Panc1 (cell line): ENCODE results near the gene KLHDC8A. TPM values are rescaled to one million over a fixed set of nuclear protein-coding genes. Genes with fewer than 3 reads are reported as not detected.

Experiments used
- ATAC-seq: fragments of 200-7000 bp; cut with Tn5 transposase; 2 replicates; pipeline ENCODE4 v1.9.1; 2020; ENCODE audit warnings: mild to moderate bottlenecking, moderate library complexity
- BruUV-seq: library from RNA; stranded (reverse); fragments of 400-500 nt; replicated peaks from 2 replicates; lab custom pipeline; 2021; lab: Mats Ljungman, UMichigan
- CTCF ChIA-PET: fragments of 300-600 bp; sonication (Branson Sonifier 250); formaldehyde crosslinking; loops from one replicate; lab custom pipeline; 2022; ENCODE audit warnings: antibody characterized with exemption; lab: Charles Lee
- POLR2A ChIA-PET: fragments of 300-600 bp; sonication (Branson Sonifier 250); formaldehyde crosslinking; loops from one replicate; lab custom pipeline; 2022; ENCODE audit warnings: antibody characterized with exemption; lab: Charles Lee
- DNase-seq: peaks from one replicate; pipeline ENCODE4 v3.0.0-alpha.2; 2010; ENCODE audit warnings: low read depth, low spot score
- H3K27ac ChIP-seq: 2 replicates; pipeline ENCODE4 v1.5.1; 2011; ENCODE audit warnings: mild to moderate bottlenecking, low read length, inconsistent platforms
- H3K27me3 ChIP-seq: fragments of 200-500 bp; sonication (Bioruptor generic); 2 replicates; pipeline ENCODE4 v1.6.0; 2014; ENCODE audit warnings: low read length, inconsistent platforms; ENCODE audit not compliant: control insufficient read depth, insufficient read depth
- H3K36me3 ChIP-seq: fragments of 200-500 bp; sonication (Bioruptor generic); 2 replicates; pipeline ENCODE4 v1.5.1; 2014; ENCODE audit warnings: inconsistent platforms, mild to moderate bottlenecking, low read length, moderate library complexity; ENCODE audit not compliant: control insufficient read depth, insufficient read depth
- H3K4me1 ChIP-seq: 2 replicates; pipeline ENCODE4 v1.5.1; 2011; ENCODE audit warnings: inconsistent platforms, mild to moderate bottlenecking, low read length, moderate library complexity; ENCODE audit not compliant: control insufficient read depth, insufficient read depth
- H3K4me3 ChIP-seq, 2 experiments: 2 replicates each; pipeline ENCODE4 v1.5.1; 2011 to 2012; ENCODE audit warnings: low read depth in 2 of 2, low read length in 2 of 2, mild to moderate bottlenecking in 2 of 2, inconsistent platforms in 1 of 2, moderate library complexity in 1 of 2
- H3K9me3 ChIP-seq: fragments of 200-500 bp; sonication (Bioruptor generic); 2 replicates; pipeline ENCODE4 v1.5.1; 2014; ENCODE audit warnings: low read depth, mild to moderate bottlenecking, inconsistent platforms, low read length, moderate library complexity; ENCODE audit not compliant: control insufficient read depth, insufficient read depth
- POLR2AphosphoS5 ChIP-seq: IDR thresholded peaks from 2 replicates; pipeline ENCODE4 v1.6.1; 2012; ENCODE audit warnings: mild to moderate bottlenecking, low read depth, low read length, moderate library complexity
- REST ChIP-seq, 2 experiments: IDR thresholded peaks; 2 replicates each; pipeline ENCODE4 v1.6.1; 2011 to 2012; ENCODE audit warnings: low read depth in 2 of 2, control low read depth in 1 of 2, low read length in 1 of 2, mild to moderate bottlenecking in 1 of 2, moderate library complexity in 1 of 2; ENCODE audit not compliant: insufficient read depth in 1 of 2
- SIN3A ChIP-seq: IDR thresholded peaks from 2 replicates; pipeline ENCODE4 v1.6.1; 2012; ENCODE audit warnings: low read depth, mild to moderate bottlenecking, low read length, moderate library complexity, borderline replicate concordance; ENCODE audit not compliant: insufficient read depth
- TCF7L2 ChIP-seq: IDR thresholded peaks from 2 replicates; pipeline ENCODE4 v1.6.1; 2011; ENCODE audit warnings: mild to moderate bottlenecking, low read depth, low read length, inconsistent platforms
- in situ Hi-C: cut with HindIII; loops from 2 replicates; pipeline ENCODE4 v1.10.0; 2016; ENCODE audit warnings: low sequenced_read_pairs, low pct_unique_long_range_greater_than_20kb
- intact Hi-C: fragments of 100-400 bp; cut with micrococcal nuclease; formaldehyde crosslinking; loops from one replicate; pipeline ENCODE4 v1.10.0; 2022; ENCODE audit not compliant: unreplicated experiment
- total RNA-seq: library from RNA; stranded (reverse); gene quantifications from one replicate; pipeline ENCODE4 v1.2.1, GENCODE V29; 2021; ENCODE audit not compliant: unreplicated experiment
- TF ChIP-seq, protein P1 (sequence below): fragments of 450-650 bp; IDR thresholded peaks from 2 replicates; pipeline ENCODE4 v1.5.1; 2017; ENCODE audit warnings: mild to moderate bottlenecking

Gene KLHDC8A
- total RNA-seq, 1 experiment from 2014 or later = 0.31 TPM

DNA sequence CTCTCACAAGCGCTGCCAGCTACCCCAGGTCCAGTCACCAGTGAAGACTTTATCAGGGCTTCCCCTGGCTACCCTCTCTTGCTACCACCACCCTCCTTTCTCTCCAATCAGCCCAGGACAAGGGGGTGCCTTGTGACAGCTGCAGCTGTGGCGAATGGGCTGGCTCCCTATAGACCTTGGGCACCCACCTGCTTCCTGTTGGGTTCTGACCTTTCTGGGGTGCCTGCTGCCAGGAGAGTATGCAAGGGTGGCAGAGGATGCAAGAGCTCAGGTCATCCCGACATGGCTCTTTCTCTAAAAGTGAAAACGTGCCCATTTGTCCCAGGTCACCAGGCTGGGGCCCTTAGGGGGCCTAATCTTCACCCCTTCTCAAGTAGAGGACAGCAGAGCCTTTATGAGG is 6.6 kb downstream of the KLHDC8A start:
- DNase-seq = no peak
- no peak for ATAC-seq
- H3K4me3 ChIP-seq = no peak overlapping the region
- no peak overlapping the region for H3K27ac ChIP-seq
- in situ Hi-C loops (no loop called here), intact Hi-C loops (no loop called here)
- CTCF ChIA-PET = interaction anchor here (0.6 to 1.7 kb wide), 4 partner anchors 15 to 540 kb away, joined by 3 to 6 read pairs (median 4); no protein-coding TSS in a partner anchor
- H3K4me1 ChIP-seq = no peaks in the 10 kb centered on the region
- TF ChIP-seq POLR2AphosphoS5 = no peak
- TF ChIP-seq TCF7L2 = no peak
- TF ChIP-seq SIN3A = no peak
- TF ChIP-seq REST (IDR thresholded peaks at IDR 0.05; ENCODE audit: insufficient read depth in 1 of 2, low read depth in 2 of 2, low read length in 1 of 2) = no peak
- TF ChIP-seq, protein P1, sequence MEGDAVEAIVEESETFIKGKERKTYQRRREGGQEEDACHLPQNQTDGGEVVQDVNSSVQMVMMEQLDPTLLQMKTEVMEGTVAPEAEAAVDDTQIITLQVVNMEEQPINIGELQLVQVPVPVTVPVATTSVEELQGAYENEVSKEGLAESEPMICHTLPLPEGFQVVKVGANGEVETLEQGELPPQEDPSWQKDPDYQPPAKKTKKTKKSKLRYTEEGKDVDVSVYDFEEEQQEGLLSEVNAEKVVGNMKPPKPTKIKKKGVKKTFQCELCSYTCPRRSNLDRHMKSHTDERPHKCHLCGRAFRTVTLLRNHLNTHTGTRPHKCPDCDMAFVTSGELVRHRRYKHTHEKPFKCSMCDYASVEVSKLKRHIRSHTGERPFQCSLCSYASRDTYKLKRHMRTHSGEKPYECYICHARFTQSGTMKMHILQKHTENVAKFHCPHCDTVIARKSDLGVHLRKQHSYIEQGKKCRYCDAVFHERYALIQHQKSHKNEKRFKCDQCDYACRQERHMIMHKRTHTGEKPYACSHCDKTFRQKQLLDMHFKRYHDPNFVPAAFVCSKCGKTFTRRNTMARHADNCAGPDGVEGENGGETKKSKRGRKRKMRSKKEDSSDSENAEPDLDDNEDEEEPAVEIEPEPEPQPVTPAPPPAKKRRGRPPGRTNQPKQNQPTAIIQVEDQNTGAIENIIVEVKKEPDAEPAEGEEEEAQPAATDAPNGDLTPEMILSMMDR = no peak
- H3K9me3 ChIP-seq = no peaks in the 10 kb centered on the region
- BruUV-seq = no TSS peak
- 0 out of 2 replicates have a peak, but pooled peaks cover 2% of the 10 kb centered on the region for H3K27me3 ChIP-seq
- POLR2A ChIA-PET = no interaction called here
- H3K36me3 ChIP-seq = no peaks in the 10 kb centered on the region

DNA sequence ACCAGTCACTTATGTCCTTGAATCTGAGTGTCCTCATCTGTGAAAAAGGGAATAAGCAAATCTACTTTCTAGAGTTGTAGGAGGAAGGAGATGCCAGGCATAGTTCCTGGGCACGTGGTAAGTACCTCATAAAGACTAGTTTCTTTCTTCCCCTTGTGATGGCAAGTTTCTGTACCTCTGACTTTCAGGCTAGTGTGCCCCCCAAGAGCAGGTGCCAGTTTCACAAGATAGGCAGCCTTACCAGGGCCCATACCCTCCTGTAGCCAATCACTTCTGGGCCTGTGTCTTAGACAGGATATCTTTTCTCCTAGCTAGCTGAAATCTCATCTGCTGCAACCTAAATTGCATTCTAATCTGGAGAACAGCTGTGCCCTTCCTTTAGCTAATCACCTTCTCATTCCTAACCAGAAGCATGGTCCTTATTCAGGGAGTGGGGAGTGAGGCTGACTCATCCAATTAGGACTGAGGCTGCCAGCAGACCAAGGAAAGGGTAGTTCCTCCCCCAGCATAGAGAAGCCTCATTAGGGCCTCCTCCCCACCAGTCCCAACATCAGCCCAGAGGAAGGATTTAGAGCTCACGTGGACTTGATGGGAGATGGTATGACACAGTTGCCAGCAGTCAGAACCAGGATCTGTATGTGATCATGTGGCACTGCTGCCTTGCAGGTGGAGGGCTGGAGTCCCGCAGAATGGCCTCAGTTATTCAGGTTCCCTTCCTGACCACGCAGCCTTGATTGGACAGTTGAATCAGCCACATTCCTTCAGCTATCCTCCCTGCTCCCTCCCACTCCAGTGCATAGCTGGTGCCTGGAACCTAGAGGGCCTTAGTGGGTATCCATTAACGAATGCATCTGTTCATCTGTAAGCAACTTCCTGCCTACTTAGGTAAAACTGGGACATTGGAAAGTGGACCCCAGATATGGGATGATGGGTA is 7.9 kb downstream of the KLHDC8A start:
- ChIA-PET CTCF (no interaction called here), POLR2A (no interaction called here)
- ATAC-seq (no peak), DNase-seq (no peak)
- Histone ChIP-seq H3K27ac (no peak overlapping the region), H3K27me3 (peaks cover 10% of the 10 kb centered on the region), H3K4me1 (no peaks in the 10 kb centered on the region), H3K4me3 (no peak overlapping the region), H3K36me3 (no peaks in the 10 kb centered on the region), H3K9me3 (no peaks in the 10 kb centered on the region)
- TF ChIP-seq REST (IDR thresholded peaks at IDR 0.05; ENCODE audit: insufficient read depth in 1 of 2, low read depth in 2 of 2, low read length in 1 of 2) = no peak
- TF ChIP-seq SIN3A = no peak
- TF ChIP-seq, protein P1 = no peak
- no peak for TF ChIP-seq TCF7L2
- TF ChIP-seq POLR2AphosphoS5 = no peak
- no TSS peak for BruUV-seq
- intact Hi-C loops = no loop called here
- in situ Hi-C loops = no loop called here
